ENCODE results near the gene CBR3.

Gene CBR3

DNA sequence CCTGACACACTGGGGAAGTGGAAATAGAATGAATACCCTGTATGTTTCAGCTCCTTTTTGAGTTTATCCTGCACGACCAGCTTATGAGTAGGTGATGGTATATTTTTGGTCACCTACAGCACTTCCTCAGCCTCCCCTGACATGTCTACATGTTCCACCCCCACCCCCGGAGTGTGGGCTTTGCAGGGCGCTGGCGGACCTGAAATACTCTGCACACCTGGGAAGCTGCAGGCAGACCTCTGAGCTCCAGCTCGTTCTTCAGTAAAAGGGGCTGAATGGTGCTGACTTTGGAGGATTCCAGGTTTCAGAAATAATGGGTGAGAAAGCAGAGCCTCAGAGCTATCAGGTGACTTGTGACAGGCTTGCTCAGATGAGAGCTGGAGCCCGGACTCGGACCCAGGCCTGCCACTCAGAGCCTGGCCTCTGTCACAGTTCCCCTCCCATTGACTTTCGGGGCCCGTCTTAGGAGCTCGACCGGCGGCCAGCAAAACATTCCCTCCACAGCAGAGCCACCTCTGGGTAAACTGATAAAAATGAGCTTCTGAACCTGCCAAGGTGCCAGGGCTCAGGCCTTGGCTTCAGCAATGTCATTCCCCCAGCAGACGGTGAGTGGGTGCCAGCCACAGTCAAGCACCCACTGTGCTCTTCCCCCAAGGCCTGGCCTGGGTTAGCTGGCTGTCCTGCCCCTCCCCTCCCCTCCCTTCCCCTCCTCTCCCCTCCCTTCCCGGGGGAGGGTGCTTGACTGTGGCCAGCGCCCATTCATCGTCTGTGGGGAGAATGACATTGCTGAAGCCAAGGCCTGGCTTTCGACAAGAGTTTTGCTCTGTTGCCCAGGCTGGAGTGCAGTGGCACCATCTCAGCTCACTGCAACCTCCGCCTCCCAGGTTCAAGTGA lies 51.9 kb downstream of the CBR3 start:
- no peak for DNase-seq

DNA sequence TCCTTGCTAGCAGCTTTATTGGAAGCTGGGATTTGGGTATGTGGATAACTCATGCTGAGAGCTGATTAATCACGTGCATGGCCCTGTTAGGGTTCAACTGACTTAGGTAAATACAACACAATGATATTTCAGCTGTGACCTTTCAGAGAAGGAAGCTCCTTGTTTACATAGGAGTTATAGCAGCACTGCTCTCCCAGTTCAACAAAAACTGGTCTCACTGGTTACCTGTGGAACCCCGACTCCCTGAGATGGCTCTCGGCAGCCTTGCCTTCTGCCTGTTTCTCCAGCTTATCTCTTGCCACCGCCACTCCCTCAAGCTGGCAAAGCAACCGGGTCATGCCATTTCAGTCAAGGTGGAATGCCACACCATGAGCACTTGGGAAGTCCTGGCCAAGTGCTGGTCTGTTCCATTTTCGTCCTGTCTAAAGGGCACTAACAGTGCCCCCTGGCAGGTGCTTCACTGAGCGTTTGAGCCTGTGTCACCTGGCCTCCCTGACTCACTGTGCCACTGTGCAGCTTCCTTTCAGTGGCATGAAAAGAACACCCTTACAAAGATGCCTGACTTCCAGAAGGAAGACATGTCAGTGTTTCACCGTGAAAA lies 53.3 kb downstream of the CBR3 start:
- no peak for DNase-seq

- DNase-seq: no peak
Observed at GRCh38 chr21:36188937-36189336, 54.1 kb downstream of the CBR3 start.

GRCh38 chr21:36190736-36191135 lies 55.9 kb downstream of the CBR3 start:
- DNase-seq: no peak

DNA sequence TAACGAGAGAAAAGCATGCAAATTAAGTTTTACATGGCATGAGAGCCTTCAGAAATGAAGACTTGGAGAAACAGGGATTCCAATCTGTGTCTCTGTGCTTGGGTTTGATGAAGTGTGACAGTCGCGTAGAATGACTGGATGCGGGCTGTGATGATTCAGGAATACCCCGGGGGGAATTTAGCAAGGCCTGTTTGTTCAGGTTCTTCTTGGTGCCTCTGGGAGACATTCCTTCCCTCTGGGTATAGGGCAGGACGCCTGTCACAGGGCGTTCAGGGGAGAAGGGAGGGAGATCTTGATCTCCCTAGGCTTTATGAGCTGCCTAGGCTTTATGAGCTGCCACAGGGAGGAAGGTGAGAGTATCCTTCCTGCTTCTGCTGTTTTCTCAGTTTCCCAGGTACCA lies 58.3 kb downstream of the CBR3 start:
- no peak for DNase-seq

DNA sequence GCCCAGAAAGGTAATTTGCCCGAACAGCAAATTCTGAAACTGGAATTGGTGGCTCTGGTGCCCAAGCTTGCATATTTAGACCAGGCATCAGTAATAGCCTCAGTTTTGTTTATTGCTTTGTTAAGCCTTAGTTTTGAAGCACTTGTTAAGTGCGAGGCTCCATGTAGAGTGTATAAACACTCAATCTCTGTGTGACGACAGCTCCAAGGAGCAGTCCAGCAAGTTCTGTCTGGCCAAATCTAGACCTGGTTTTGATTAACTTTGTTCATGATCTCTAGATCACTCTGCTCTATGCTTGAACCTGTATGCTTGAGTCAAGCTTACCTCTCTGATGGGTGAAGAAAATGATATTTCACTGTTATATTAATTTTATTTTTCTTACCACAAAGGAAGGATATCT lies 59.1 kb downstream of the CBR3 start:
- DNase-seq: no peak

DNA sequence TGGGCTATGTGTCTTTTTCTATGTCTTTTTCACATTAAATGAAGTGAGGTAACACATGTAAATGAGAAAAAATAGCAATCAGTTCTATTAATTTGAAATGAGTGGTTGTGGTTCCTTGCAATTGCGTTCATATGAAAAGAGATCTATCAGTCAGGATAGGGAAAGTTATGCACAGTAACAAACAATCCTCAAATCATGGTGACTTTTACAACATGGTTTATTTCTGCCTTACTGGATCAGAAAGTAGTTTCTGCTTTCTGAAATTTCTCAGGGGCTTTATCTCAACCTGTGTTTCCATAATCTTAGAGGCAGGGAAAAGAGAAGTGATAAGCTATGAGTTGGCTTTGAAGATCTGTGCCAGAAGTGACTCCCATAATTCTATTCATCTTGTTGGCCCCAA lies 60.7 kb downstream of the CBR3 start:
- no peak for DNase-seq

Measured in CD4-positive, alpha-beta T cell treated with Interleukin-21 for 1 hour (primary cell).